Loucy (cell line): ENCODE measurements around the gene LRRTM4.

Source experiments
- CTCF ChIP-seq: fragments of 200-600 bp; sonication (generic); conservative IDR thresholded peaks from 2 replicates; pipeline ENCODE4 v1.5.1; 2014; ENCODE audit warnings: mild to moderate bottlenecking, antibody characterized with exemption, low read length
- EZH2phosphoT487 ChIP-seq: fragments of 200-600 bp; IDR thresholded peaks from 2 replicates; pipeline ENCODE4 v1.6.1; 2018; ENCODE audit warnings: antibody characterized with exemption, mild to moderate bottlenecking, moderate library complexity, borderline replicate concordance

GRCh38 chr2:77571545-77571944 lies 49.4 kb upstream of the LRRTM4 start:
- no peak for TF ChIP-seq CTCF
- no peak for TF ChIP-seq EZH2phosphoT487
